ENCODE data around the gene CAP1.

CAP1 gene

GRCh38 chr1:40095806-40096205 lies 55.3 kb downstream of the CAP1 start:
- no peak for DNase-seq (ENCODE audit: low read depth)

- DNase-seq (ENCODE audit: low read depth), result no peak
These were observed 56.1 kb downstream of the CAP1 start for GRCh38 chr1:40096646-40096976.

- DNase-seq (ENCODE audit: low read depth), result peak; percentile 60
These were observed 56.7 kb downstream of the CAP1 start, which contains the start of gene PPT1 for GRCh38 chr1:40096977-40097782. Gene PPT1, minus strand, starts transcription at chr1:40097252. Its CDS starts 14 bp downstream, at chr1:40097238.

DNA sequence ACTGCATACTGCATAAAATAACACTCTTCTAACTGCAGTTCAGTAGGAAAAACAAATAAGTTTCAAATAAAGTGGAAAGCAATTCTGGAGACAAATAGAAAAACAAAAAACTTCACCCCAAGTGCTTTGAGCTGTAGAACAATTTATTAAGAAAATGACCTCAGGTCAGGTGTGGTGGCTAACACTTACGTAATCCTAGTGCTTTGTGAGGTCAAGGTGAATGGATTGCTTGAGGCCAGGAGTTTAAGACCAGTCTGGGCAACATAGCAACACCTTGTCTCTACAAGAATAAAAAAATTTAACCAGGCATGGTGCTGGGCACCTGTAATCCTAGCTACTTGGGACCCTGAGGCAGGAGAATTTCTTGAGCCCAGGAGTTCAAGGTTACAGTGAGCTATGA lies 61.5 kb downstream of the CAP1 start:
- DNase-seq (ENCODE audit: low read depth), result no peak

- DNase-seq (ENCODE audit: low read depth), result no peak
These were observed 62.4 kb downstream of the CAP1 start for GRCh38 chr1:40102896-40103295.

GRCh38 chr1:40105028-40105427 lies 64.5 kb downstream of the CAP1 start:
- no peak for DNase-seq (ENCODE audit: low read depth)

GRCh38 chr1:40107290-40107959 lies 66.9 kb downstream of the CAP1 start:
- no peak for DNase-seq (ENCODE audit: low read depth)

GRCh38 chr1:40110389-40110788 lies 69.9 kb downstream of the CAP1 start:
- no peak for DNase-seq (ENCODE audit: low read depth)

DNA sequence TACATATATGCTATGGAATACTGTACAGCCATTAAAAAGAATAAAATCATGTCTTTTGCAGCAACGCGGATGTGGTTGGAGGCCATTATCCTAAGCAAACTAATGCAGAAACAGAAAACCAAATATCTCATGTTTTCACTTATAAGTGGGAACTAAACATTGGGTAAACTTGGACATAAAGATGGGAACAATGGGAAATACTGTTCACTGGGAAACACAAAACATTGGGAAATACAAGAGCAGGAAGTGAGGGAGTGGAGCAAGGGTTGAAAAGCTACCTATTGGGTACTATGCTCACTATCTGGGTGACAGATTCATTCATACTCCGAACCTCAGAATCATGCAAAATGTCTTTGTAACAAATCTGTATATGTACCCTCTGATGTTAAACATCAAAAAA lies 73.9 kb downstream of the CAP1 start:
- no peak for DNase-seq (ENCODE audit: low read depth)

DNA sequence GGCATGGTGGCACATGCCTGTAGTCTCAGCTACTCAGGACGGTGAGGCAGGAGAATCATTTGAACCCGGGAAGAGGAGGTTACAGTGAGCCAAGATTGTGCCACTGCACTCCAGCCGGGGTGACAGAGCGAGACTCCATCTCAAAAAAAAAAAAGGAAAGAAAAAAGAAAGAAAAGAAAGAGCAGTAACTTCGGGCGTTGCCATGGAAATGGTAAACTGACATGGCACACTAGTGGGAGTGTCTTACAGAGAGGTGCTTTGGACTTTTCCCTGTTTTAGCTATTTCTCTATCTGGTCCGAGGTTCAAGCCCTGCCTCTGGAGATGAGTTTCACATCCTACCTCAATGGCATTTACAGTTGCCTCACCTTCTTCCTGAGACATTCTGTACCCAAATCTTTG lies 79.6 kb downstream of the CAP1 start:
- DNase-seq (ENCODE audit: low read depth), result no peak

Data from activated T-helper 1 cell treated with Interleukin-2 at 50 U/mL for 16 hours (primary cell).